HUES48 (cell line): ENCODE results near the gene FAIM.
A peak's percentile ranks its signal among the peaks of the same experiment; 100 is the strongest.

Source experiments
- H3K27ac ChIP-seq: one replicate; pipeline ENCODE4 v1.7.0; 2013; ENCODE audit warnings: low read depth, low read length, inconsistent platforms
- H3K27me3 ChIP-seq: 2 replicates; pipeline ENCODE4 v1.6.1; 2013; ENCODE audit warnings: mild to moderate bottlenecking, low read length; ENCODE audit not compliant: control insufficient read depth, insufficient read depth
- H3K36me3 ChIP-seq: 2 replicates; pipeline ENCODE4 v1.6.1; 2013; ENCODE audit warnings: low read length; ENCODE audit not compliant: control insufficient read depth, insufficient read depth
- H3K4me1 ChIP-seq: 2 replicates; pipeline ENCODE4 v1.6.1; 2013; ENCODE audit warnings: mild to moderate bottlenecking, low read length; ENCODE audit not compliant: control insufficient read depth, insufficient read depth
- H3K4me3 ChIP-seq: 2 replicates; pipeline ENCODE4 v1.5.1; 2013; ENCODE audit warnings: mild to moderate bottlenecking, low read depth, low read length
- H3K9ac ChIP-seq: 2 replicates; pipeline ENCODE4 v1.6.1; 2013; ENCODE audit warnings: mild to moderate bottlenecking, low read depth, low read length, moderate library complexity
- H3K9me3 ChIP-seq: 2 replicates; pipeline ENCODE4 v1.6.1; 2013; ENCODE audit warnings: low read length; ENCODE audit not compliant: control insufficient read depth, insufficient read depth

FAIM gene

DNA sequence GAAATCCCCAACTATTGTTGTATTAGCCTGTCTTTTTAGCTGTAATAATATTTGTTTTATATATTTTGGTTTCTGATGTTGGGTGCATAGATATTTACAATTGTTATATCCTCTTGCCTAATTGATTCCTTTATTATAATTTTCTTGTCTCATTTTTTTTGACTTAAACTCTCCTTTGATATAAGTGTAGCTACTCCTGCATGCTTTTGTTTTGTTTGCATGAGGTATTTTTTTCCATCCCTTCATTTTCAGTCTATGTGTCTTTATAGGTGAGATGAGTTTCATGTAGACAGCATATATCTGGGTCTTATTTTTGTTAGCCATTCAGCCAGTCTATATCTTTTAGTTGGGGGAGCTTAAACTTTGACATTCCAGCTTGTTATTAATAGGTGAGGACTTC lies 37.4 kb downstream of the FAIM start:
- peaks cover 22% of the 10 kb centered on the region for H3K36me3 ChIP-seq
- H3K27me3 ChIP-seq: no peaks in the 10 kb centered on the region
- peaks cover 59% of the 10 kb centered on the region for H3K9me3 ChIP-seq
- H3K27ac ChIP-seq: no peak overlapping the region
- no peak overlapping the region for H3K9ac ChIP-seq
- no peak overlapping the region for H3K4me3 ChIP-seq
- H3K4me1 ChIP-seq: no peaks in the 10 kb centered on the region

DNA sequence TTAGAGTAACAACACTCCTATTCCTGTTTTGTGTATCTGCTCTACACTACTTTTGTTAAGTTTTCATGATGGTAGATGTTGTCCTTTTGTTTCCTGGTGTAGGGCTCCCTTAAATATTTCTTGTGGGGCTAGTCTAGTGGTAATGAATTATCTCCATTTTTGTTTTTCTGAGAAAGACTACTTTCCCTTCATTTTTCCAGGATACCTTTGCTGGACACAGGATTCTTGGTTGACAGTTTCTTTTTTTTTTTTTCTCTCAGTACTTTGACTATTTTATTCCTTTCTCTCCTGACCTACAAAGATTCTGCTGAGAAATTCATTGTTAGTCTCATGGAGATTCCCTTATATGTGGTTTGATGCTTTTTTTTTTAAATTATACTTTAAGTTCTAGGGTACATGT lies 37.9 kb downstream of the FAIM start:
- Histone ChIP-seq H3K27ac (no peak overlapping the region), H3K36me3 (peaks cover 26% of the 10 kb centered on the region), H3K27me3 (no peaks in the 10 kb centered on the region), H3K9ac (no peak overlapping the region), H3K4me3 (no peak overlapping the region), H3K4me1 (no peaks in the 10 kb centered on the region), H3K9me3 (peaks cover 58% of the 10 kb centered on the region)

DNA sequence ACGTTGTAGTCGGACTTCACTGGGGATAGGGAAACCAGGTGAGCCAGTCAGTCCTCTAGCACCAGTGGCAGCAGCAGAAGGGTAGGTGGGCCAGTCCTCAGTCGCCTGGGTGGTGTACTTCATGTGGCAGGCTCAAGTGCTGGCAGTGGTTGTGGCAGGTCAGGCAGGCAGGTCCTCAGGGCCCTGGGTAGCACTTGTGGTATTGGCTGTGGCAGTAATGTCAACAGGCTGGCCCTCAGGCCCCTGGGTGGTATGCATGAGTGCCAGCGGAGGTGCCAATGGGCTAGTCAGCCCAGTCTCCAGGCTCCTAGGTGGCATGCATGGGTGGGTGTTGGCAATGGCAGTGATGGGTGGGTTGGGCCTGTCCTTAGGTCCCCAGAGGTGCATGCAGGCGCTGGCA lies 40.6 kb downstream of the FAIM start:
- no peaks in the 10 kb centered on the region for H3K27me3 ChIP-seq
- H3K9ac ChIP-seq: no peak overlapping the region
- peaks cover 45% of the 10 kb centered on the region for H3K36me3 ChIP-seq
- peaks cover 46% of the 10 kb centered on the region for H3K9me3 ChIP-seq
- no peak overlapping the region for H3K27ac ChIP-seq
- no peaks in the 10 kb centered on the region for H3K4me1 ChIP-seq
- H3K4me3 ChIP-seq: no peak overlapping the region

DNA sequence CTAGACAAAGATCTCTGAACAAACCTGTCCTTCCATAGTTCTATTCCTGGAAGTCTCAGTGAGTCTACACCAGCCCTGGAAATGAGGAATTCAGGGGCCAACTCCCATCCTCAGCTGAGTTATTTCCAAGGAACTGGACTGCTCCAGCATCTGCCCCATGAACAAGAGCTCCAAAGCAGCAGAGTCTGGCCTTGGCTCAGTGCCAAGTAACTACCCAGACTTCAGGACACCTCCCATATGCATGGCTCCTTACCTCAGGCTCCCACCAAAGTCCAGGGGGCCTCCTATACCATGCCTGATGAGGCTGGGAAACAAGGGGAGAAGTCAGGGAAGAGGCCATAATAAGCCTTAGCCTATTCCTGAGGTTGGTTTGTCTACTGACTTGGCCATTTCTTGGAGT lies 45.0 kb downstream of the FAIM start:
- H3K27ac ChIP-seq: no peak overlapping the region
- H3K36me3 ChIP-seq: peaks cover 76% of the 10 kb centered on the region
- no peaks in the 10 kb centered on the region for H3K27me3 ChIP-seq
- peaks cover 18% of the 10 kb centered on the region for H3K9me3 ChIP-seq
- H3K4me1 ChIP-seq: no peaks in the 10 kb centered on the region
- H3K4me3 ChIP-seq: no peak overlapping the region
- no peak overlapping the region for H3K9ac ChIP-seq

DNA sequence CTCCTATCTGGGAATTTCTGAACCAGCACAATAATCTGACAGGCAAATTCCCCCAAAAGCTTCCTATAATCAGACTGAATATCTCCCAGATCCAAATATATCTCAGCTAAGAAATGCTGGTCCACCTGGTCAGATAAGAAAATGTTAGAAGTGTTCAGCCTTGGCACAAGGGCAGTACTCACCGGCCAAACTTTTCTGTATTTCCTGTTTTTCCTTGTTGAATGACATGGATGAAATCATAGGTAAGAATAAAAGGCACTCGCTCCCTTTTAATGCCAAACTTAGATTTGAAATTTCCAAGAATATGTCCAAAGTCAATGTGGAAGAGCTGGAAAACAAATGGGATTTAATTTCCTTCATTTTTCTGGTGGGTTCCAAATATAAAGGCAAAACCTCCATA lies 48.9 kb downstream of the FAIM start:
- H3K9ac ChIP-seq: no peak overlapping the region
- H3K36me3 ChIP-seq: peaks cover 54% of the 10 kb centered on the region
- H3K9me3 ChIP-seq: no peaks in the 10 kb centered on the region
- H3K27ac ChIP-seq: no peak overlapping the region
- no peak overlapping the region for H3K4me3 ChIP-seq
- no peaks in the 10 kb centered on the region for H3K27me3 ChIP-seq
- H3K4me1 ChIP-seq: no peaks in the 10 kb centered on the region

DNA sequence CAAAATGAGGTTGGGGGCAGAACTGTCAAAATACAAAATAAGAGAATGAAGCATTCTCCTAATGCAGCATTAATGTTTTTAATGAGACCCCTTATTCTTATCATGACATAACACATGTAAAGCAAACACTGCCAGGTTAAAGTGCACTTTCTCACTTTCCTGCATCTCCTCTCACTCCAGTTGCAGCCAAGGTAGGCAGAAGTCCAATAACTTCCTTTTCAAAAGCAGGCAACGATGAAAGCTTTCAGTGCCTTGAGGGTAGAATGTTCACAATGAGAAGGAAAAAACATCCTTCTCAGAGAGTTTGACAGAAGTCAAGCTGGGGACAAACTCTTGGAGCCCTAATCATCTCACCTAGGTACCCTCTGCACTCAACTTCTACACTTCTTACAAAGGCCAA lies 59.5 kb downstream of the FAIM start:
- peaks cover 17% of the 10 kb centered on the region for H3K36me3 ChIP-seq
- H3K9ac ChIP-seq: no peak overlapping the region
- H3K4me1 ChIP-seq: no peaks in the 10 kb centered on the region

DNA sequence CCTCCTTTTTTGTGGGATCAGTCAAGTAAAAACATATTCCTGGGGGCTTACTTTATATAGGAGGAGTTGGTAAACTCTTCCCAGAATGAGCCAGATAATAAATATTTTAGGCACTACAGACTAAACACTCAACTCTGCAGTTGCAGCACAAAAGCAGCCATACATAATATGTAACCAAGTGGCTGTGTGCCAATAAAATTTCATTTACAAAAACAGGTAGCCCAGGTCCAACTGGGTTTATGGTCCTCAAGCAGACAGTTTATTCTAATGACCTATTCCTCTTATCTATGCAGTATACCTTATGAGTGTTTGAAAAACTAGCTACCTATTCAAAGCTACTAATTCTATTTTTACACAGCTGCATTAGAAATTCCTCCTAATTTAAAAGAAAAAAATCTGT lies 61.8 kb downstream of the FAIM start:
- Histone ChIP-seq H3K9me3 (no peaks in the 10 kb centered on the region), H3K4me1 (peaks cover 9% of the 10 kb centered on the region; the same call in 1 of the 2 replicates), H3K4me3 (no peak overlapping the region), H3K9ac (no peak overlapping the region), H3K27me3 (no peaks in the 10 kb centered on the region), H3K36me3 (no peaks in the 10 kb centered on the region; the same call in 1 of the 2 replicates), H3K27ac (no peak overlapping the region)

More for the DNA sequence above, 59.5 kb downstream of the FAIM start:
- no peak overlapping the region for H3K27ac ChIP-seq
- H3K9me3 ChIP-seq: no peaks in the 10 kb centered on the region
- no peaks in the 10 kb centered on the region for H3K27me3 ChIP-seq
- H3K4me3 ChIP-seq: no peak overlapping the region

DNA sequence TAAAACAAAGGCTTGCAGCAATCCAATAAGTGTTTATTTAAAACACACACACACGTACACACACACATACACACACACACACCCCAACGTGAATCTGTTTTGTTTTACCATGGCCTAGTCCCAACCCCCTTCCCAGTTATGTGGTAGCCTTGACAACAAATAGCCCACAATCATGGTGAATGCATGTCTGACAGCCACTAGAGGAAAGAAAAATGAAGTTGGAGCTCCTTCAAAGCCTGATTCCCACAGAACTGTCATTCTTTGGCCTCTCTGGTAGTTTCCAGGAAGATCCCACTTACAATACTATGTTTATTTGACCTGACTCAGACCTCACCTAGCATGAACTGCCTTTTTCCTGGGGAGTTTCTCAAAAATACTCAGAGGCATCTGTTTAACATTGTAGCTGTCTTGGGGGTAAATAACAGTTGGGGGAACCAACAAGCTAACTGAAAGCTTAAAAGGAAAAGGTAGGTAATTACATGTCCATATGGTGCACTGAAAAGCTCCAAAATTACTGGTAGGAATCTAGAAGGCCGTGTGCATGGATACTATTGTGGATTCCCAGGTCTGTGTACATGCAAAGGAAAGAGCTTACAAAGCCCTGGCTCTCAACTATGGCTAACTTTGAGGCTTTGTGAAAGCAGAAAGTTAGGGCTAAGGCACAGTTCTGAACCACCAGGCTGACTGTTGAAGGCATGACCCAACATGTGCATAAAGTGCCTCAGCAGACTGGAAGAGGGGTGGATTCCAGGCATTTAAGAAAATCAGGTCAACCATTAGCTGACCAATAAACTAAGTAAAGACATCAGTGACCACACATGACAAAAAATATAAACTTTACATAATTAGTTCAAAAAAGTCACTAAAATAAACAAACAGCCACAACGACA lies 65.3 kb downstream of the FAIM start:
- Histone ChIP-seq H3K9me3 (no peaks in the 10 kb centered on the region), H3K9ac (no peak overlapping the region), H3K4me3 (no peak overlapping the region), H3K27ac (peak overlapping the region; percentile 46), H3K27me3 (no peaks in the 10 kb centered on the region), H3K36me3 (peaks cover 4% of the 10 kb centered on the region; the same call in 1 of the 2 replicates), H3K4me1 (peaks cover 9% of the 10 kb centered on the region; the same call in 1 of the 2 replicates)

DNA sequence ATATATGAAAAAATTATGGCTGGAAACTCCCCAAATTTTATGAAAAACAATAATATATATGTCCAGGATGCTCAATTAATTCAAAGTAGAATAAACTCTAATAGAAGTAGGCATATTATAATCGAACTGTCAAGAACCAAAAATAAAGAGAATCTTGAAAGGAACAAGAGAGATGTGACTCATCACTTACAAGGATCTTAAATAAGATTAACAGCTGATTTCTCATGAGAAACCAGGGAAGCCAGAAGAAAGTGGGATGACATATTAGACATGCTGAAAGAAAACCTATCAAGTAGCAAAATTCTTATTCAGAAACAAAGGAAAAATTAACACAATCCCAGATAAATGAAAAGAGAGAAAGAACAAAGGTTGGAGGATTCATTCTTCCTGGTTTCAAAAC lies 66.8 kb downstream of the FAIM start:
- Histone ChIP-seq H3K9me3 (no peaks in the 10 kb centered on the region), H3K9ac (no peak overlapping the region), H3K27ac (no peak overlapping the region), H3K27me3 (no peaks in the 10 kb centered on the region), H3K4me3 (no peak overlapping the region), H3K36me3 (peaks cover 4% of the 10 kb centered on the region), H3K4me1 (peaks cover 9% of the 10 kb centered on the region; the same call in 1 of the 2 replicates)

DNA sequence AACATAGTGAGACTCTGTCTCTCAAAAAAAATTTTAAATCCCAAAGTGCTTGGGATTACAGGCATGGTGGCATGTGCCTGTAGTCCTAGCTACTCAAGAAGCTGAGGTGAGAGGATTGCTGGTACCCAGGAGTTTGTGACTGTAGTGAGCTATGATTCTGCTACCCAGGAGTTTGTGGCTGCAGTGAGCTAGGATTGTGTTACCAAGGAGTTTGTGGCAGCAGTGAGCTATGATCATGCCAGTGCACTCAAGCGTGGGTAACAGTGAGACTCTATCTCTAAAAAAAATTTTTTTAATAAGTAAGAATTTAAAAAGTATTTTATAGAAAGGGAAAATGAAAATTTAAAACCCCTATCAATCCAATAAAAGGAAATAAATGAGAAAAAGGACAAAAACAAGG lies 69.5 kb downstream of the FAIM start:
- Histone ChIP-seq H3K4me1 (peaks cover 9% of the 10 kb centered on the region; the same call in 1 of the 2 replicates), H3K9ac (no peak overlapping the region), H3K36me3 (peaks cover 16% of the 10 kb centered on the region), H3K27ac (no peak overlapping the region), H3K9me3 (no peaks in the 10 kb centered on the region), H3K27me3 (no peaks in the 10 kb centered on the region), H3K4me3 (no peak overlapping the region)

DNA sequence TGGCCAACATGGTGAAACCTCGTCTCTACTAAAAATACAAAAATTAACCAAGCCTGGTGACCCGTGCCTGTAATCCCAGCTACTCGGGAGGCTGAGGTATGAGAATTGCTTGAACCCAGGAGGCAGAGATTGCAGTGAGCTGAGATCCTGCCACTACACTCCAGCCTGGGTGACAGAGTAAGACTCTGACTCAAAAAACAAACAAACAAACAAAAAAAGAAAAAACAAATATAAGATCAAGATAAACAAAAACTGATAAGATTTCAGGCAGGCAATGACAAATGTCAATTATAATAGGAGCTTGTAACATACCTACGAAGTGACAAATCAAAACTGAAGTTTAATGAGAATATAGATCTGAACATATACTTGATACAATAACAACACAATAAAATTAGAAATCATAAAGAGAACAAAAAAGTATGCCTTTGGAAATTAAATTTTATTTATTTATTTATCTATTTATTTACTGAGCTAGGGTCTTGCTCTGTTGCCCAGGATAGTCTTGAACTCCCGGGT lies 70.4 kb downstream of the FAIM start:
- no peak overlapping the region for H3K4me3 ChIP-seq
- peaks cover 4% of the 10 kb centered on the region; the same call in 1 of the 2 replicates for H3K4me1 ChIP-seq
- no peaks in the 10 kb centered on the region for H3K27me3 ChIP-seq
- no peak overlapping the region for H3K9ac ChIP-seq
- H3K9me3 ChIP-seq: no peaks in the 10 kb centered on the region
- peaks cover 23% of the 10 kb centered on the region for H3K36me3 ChIP-seq
- no peak overlapping the region for H3K27ac ChIP-seq
